Mesendoderm (in vitro differentiated cells): ENCODE measurements around the gene CFAP97D1.

Source experiments
- DNase-seq: peaks from one replicate; pipeline ENCODE4 v3.0.0; 2013
- H2AK5ac ChIP-seq: 2 replicates; pipeline ENCODE4 v1.6.1; 2013; ENCODE audit warnings: low read length, inconsistent platforms
- H2BK120ac ChIP-seq: 2 replicates; pipeline ENCODE4 v1.6.1; 2013; ENCODE audit warnings: low read depth, mild to moderate bottlenecking, low read length, moderate library complexity, mixed read lengths
- H2BK15ac ChIP-seq: replicated peaks from 2 replicates; pipeline ENCODE4 v1.6.1; 2013; ENCODE audit warnings: low read depth, mild to moderate bottlenecking, moderate library complexity
- H2BK5ac ChIP-seq: 2 replicates; pipeline ENCODE4 v1.6.1; 2013; ENCODE audit warnings: low read length, inconsistent platforms
- H3K18ac ChIP-seq: 2 replicates; pipeline ENCODE4 v1.6.1; 2013; ENCODE audit warnings: mild to moderate bottlenecking, low read length, mixed read lengths
- H3K23ac ChIP-seq: one replicate; pipeline ENCODE4 v1.6.1; 2013; ENCODE audit warnings: low read length
- H3K27ac ChIP-seq: 2 replicates; pipeline ENCODE4 v1.5.1; 2013; ENCODE audit warnings: low read depth, mild to moderate bottlenecking, inconsistent platforms, low read length, moderate library complexity
- H3K27me3 ChIP-seq: 2 replicates; pipeline ENCODE4 v1.6.1; 2013; ENCODE audit warnings: low read length, control low read depth, mild to moderate bottlenecking, inconsistent platforms; ENCODE audit not compliant: insufficient read depth, poor library complexity
- H3K36me3 ChIP-seq: 2 replicates; pipeline ENCODE4 v1.6.1; 2013; ENCODE audit warnings: low read length, inconsistent platforms; ENCODE audit not compliant: control insufficient read depth, insufficient read depth
- H3K4ac ChIP-seq: one replicate; pipeline ENCODE4 v1.6.1; 2013; ENCODE audit warnings: low read depth, mild to moderate bottlenecking, low read length, moderate library complexity
- H3K4me1 ChIP-seq: 2 replicates; pipeline ENCODE4 v1.6.1; 2013; ENCODE audit warnings: low read depth, low read length, inconsistent platforms; ENCODE audit not compliant: control insufficient read depth
- H3K4me2 ChIP-seq: 2 replicates; pipeline ENCODE4 v1.6.1; 2013; ENCODE audit warnings: low read length
- H3K4me3 ChIP-seq: 2 replicates; pipeline ENCODE4 v1.5.1; 2013; ENCODE audit warnings: mild to moderate bottlenecking, low read length
- H3K56ac ChIP-seq: one replicate; pipeline ENCODE4 v1.6.1; 2013; ENCODE audit warnings: low read length
- H3K79me1 ChIP-seq: 2 replicates; pipeline ENCODE4 v1.6.1; 2013; ENCODE audit warnings: low read length, inconsistent platforms
- H3K79me2 ChIP-seq: 2 replicates; pipeline ENCODE4 v1.6.1; 2013; ENCODE audit warnings: mild to moderate bottlenecking, low read length; ENCODE audit not compliant: control insufficient read depth, insufficient read depth
- H3K9ac ChIP-seq: 2 replicates; pipeline ENCODE4 v1.6.1; 2013; ENCODE audit warnings: low read length, inconsistent platforms
- H4K5ac ChIP-seq: one replicate; pipeline ENCODE4 v1.6.1; 2013; ENCODE audit warnings: low read length
- H4K8ac ChIP-seq: one replicate; pipeline ENCODE4 v1.6.1; 2013; ENCODE audit warnings: low read depth, mild to moderate bottlenecking, control low read depth, low read length, moderate library complexity
- WGBS: extraction: QIAGEN DNeasy Blood & Tissue Kit; methylation state at CpG from one replicate; pipeline ENCODE4 v1.1.7; 2013; ENCODE audit warnings: low lambda C conversion rate, missing lambda C conversion rate; ENCODE audit not compliant: insufficient coverage; ENCODE audit errors: extremely low coverage; 5-methylcytosine and 5-hydroxymethylcytosine counted together

CFAP97D1 gene

GRCh38 chr17:43774304-43775250 lies 5.7 kb upstream of the CFAP97D1 start:
- H2BK5ac ChIP-seq = no peak overlapping the region
- no peaks in the 10 kb centered on the region for H3K27me3 ChIP-seq
- H3K4ac ChIP-seq = no peak overlapping the region
- H3K18ac ChIP-seq = no peak overlapping the region
- no peak overlapping the region for H3K4me2 ChIP-seq
- no peak overlapping the region for H4K8ac ChIP-seq
- no peaks in the 10 kb centered on the region for H3K36me3 ChIP-seq
- H3K4me1 ChIP-seq = peaks cover 3% of the 10 kb centered on the region
- no peak overlapping the region for H3K23ac ChIP-seq
- H3K9ac ChIP-seq = no peak overlapping the region
- no peak overlapping the region for H3K4me3 ChIP-seq
- peaks cover 3% of the 10 kb centered on the region for H3K79me2 ChIP-seq
- H3K27ac ChIP-seq = no peak overlapping the region
- peaks cover 12% of the 10 kb centered on the region for H3K79me1 ChIP-seq
- no peak overlapping the region for H3K56ac ChIP-seq
- WGBS = no CpG with 5 or more reads among the region's 16 CpGs
- no peak for DNase-seq
- H2AK5ac ChIP-seq = no peak overlapping the region
- H2BK120ac ChIP-seq = no peak overlapping the region
- no peak overlapping the region for H2BK15ac ChIP-seq
- H4K5ac ChIP-seq = no peak overlapping the region

GRCh38 chr17:43778337-43779144 lies 1.7 kb upstream of the CFAP97D1 start, which contains the start of gene DUSP3:
Gene DUSP3, minus strand, starts transcription at chr17:43778977. Its CDS starts 53 bp downstream, at chr17:43778924.
- peak; percentile 98 for DNase-seq
- Histone ChIP-seq H3K4ac (peak within 1 kb of the TSS; percentile 93), H3K4me2 (peak within 1 kb of the TSS; percentile 61), H3K79me2 (peaks cover 3% of the 10 kb centered on the region), H3K27me3 (no peaks in the 10 kb centered on the region), H3K4me3 (peak within 1 kb of the TSS; percentile 83), H2BK15ac (no peak within 1 kb of the TSS), H4K8ac (no peak within 1 kb of the TSS), H4K5ac (no peak within 1 kb of the TSS), H3K18ac (peak within 1 kb of the TSS; percentile 91), H3K56ac (peak within 1 kb of the TSS; percentile 99), H3K4me1 (peaks cover 6% of the 10 kb centered on the region), H3K27ac (peak within 1 kb of the TSS; percentile 84), H2BK120ac (no peak within 1 kb of the TSS), H3K36me3 (no peaks in the 10 kb centered on the region), H2BK5ac (peak within 1 kb of the TSS; percentile 22), H3K79me1 (peaks cover 12% of the 10 kb centered on the region), H3K9ac (peak within 1 kb of the TSS; percentile 93), H2AK5ac (no peak within 1 kb of the TSS), H3K23ac (no peak within 1 kb of the TSS)
- WGBS = no CpG with 5 or more reads among the region's 100 CpGs

- H3K27ac ChIP-seq = no peak overlapping the region
- peaks cover 12% of the 10 kb centered on the region for H3K79me1 ChIP-seq
- peaks cover 3% of the 10 kb centered on the region for H3K79me2 ChIP-seq
- H3K36me3 ChIP-seq = no peaks in the 10 kb centered on the region
- no peak overlapping the region for H4K5ac ChIP-seq
- H2AK5ac ChIP-seq = no peak overlapping the region
- peak overlapping the region; percentile 47 for H3K56ac ChIP-seq
- H2BK15ac ChIP-seq = no peak overlapping the region
- H4K8ac ChIP-seq = no peak overlapping the region
- H3K4me3 ChIP-seq = peak overlapping the region; percentile 4
- no peak overlapping the region for H3K18ac ChIP-seq
- peak overlapping the region; percentile 61 for H3K4me2 ChIP-seq
- no peak overlapping the region for H2BK120ac ChIP-seq
- H2BK5ac ChIP-seq = no peak overlapping the region
- H3K4me1 ChIP-seq = peaks cover 6% of the 10 kb centered on the region
- peak overlapping the region; percentile 37 for H3K9ac ChIP-seq
- DNase-seq = peak; percentile 69
- WGBS = no CpG with 5 or more reads among the region's 26 CpGs
- no peaks in the 10 kb centered on the region for H3K27me3 ChIP-seq
- no peak overlapping the region for H3K4ac ChIP-seq
- no peak overlapping the region for H3K23ac ChIP-seq
Observed at GRCh38 chr17:43779145-43780125, 800 bp upstream of the CFAP97D1 start.

GRCh38 chr17:43782913-43783680 lies 2.9 kb downstream of the CFAP97D1 start:
- no peak overlapping the region for H3K9ac ChIP-seq
- no peak overlapping the region for H3K4me2 ChIP-seq
- no peak overlapping the region for H3K4me3 ChIP-seq
- H2BK120ac ChIP-seq = no peak overlapping the region
- no peak overlapping the region for H3K56ac ChIP-seq
- H3K27me3 ChIP-seq = no peaks in the 10 kb centered on the region
- no peak overlapping the region for H3K4ac ChIP-seq
- H2BK15ac ChIP-seq = no peak overlapping the region
- no CpG with 5 or more reads among the region's 15 CpGs for WGBS
- no peak overlapping the region for H3K18ac ChIP-seq
- no peaks in the 10 kb centered on the region for H3K79me2 ChIP-seq
- peaks cover 6% of the 10 kb centered on the region for H3K4me1 ChIP-seq
- no peak overlapping the region for H3K23ac ChIP-seq
- H4K8ac ChIP-seq = no peak overlapping the region
- H2AK5ac ChIP-seq = no peak overlapping the region
- H2BK5ac ChIP-seq = no peak overlapping the region
- no peak for DNase-seq
- no peaks in the 10 kb centered on the region for H3K36me3 ChIP-seq
- H3K27ac ChIP-seq = no peak overlapping the region
- no peaks in the 10 kb centered on the region for H3K79me1 ChIP-seq
- H4K5ac ChIP-seq = no peak overlapping the region

- Histone ChIP-seq H3K36me3 (no peaks in the 10 kb centered on the region), H3K79me2 (no peaks in the 10 kb centered on the region), H4K5ac (no peak overlapping the region), H3K4me3 (no peak overlapping the region), H3K9ac (no peak overlapping the region), H3K18ac (no peak overlapping the region), H2BK120ac (no peak overlapping the region), H3K56ac (no peak overlapping the region), H2AK5ac (no peak overlapping the region), H3K79me1 (no peaks in the 10 kb centered on the region), H3K27me3 (no peaks in the 10 kb centered on the region), H2BK15ac (no peak overlapping the region), H3K27ac (no peak overlapping the region), H3K4ac (no peak overlapping the region), H2BK5ac (no peak overlapping the region), H3K23ac (no peak overlapping the region), H4K8ac (no peak overlapping the region), H3K4me1 (peaks cover 6% of the 10 kb centered on the region), H3K4me2 (no peak overlapping the region)
- WGBS = no CpG with 5 or more reads among the region's 2 CpGs
- no peak for DNase-seq
Observed at GRCh38 chr17:43784068-43784467, 3.8 kb downstream of the CFAP97D1 start.
